HUES6 (cell line): ENCODE data around the gene SHD.
"Not testable (repeated sequence)": the region's sequence is repeated elsewhere in the genome, so short reads cannot be mapped to it uniquely, and the experiment has no call there.

Source experiments
- H3K27ac ChIP-seq: 2 replicates; pipeline ENCODE4 v1.7.0; 2013; ENCODE audit warnings: low read depth, mild to moderate bottlenecking, low read length, inconsistent platforms
- H3K27me3 ChIP-seq: 2 replicates; pipeline ENCODE4 v1.6.1; 2013; ENCODE audit warnings: low read length; ENCODE audit not compliant: control insufficient read depth, insufficient read depth
- H3K36me3 ChIP-seq: 2 replicates; pipeline ENCODE4 v1.6.1; 2013; ENCODE audit warnings: low read length; ENCODE audit not compliant: control insufficient read depth, insufficient read depth
- H3K4me1 ChIP-seq: 2 replicates; pipeline ENCODE4 v1.6.1; 2013; ENCODE audit warnings: low read length; ENCODE audit not compliant: control insufficient read depth, insufficient read depth
- H3K4me3 ChIP-seq: 2 replicates; pipeline ENCODE4 v1.5.1; 2013; ENCODE audit warnings: low read depth, low read length
- H3K9ac ChIP-seq: one replicate; pipeline ENCODE4 v1.6.1; 2013; ENCODE audit warnings: mild to moderate bottlenecking, low read length
- H3K9me3 ChIP-seq: 2 replicates; pipeline ENCODE4 v1.6.1; 2013; ENCODE audit warnings: low read depth, low read length; ENCODE audit not compliant: control insufficient read depth, insufficient read depth

SHD gene

GRCh38 chr19:4241824-4242430 is 37.1 kb upstream of the SHD start:
- peaks cover 7% of the 10 kb centered on the region; the same call in 1 of the 2 replicates for H3K9me3 ChIP-seq
- no peaks in the 10 kb centered on the region for H3K36me3 ChIP-seq
- H3K4me3 ChIP-seq: no peak overlapping the region
- no peak overlapping the region for H3K27ac ChIP-seq
- no peaks in the 10 kb centered on the region for H3K4me1 ChIP-seq
- H3K9ac ChIP-seq: no peak overlapping the region
- H3K27me3 ChIP-seq: no peaks in the 10 kb centered on the region

- H3K36me3 ChIP-seq: peaks cover 25% of the 10 kb centered on the region
- H3K4me1 ChIP-seq, H3K27me3 ChIP-seq, H3K9me3 ChIP-seq, H3K27ac ChIP-seq, H3K9ac ChIP-seq, H3K4me3 ChIP-seq: not testable (repeated sequence)
Observed at GRCh38 chr19:4245938-4246337, 33.1 kb upstream of the SHD start.

- H3K27ac ChIP-seq: peak within 1 kb of the TSS; percentile 94
Observed at GRCh38 chr19:4246767-4247593, 32.1 kb upstream of the SHD start, which contains the start of gene YJU2. Gene YJU2, plus strand, starts transcription at chr19:4247080. Its CDS starts 67 bp downstream, at chr19:4247147.

GRCh38 chr19:4256563-4256962 is 22.5 kb upstream of the SHD start:
- H3K27me3 ChIP-seq: no peaks in the 10 kb centered on the region
- no peak overlapping the region for H3K4me3 ChIP-seq
- H3K27ac ChIP-seq: no peak overlapping the region
- H3K36me3 ChIP-seq: peaks cover 61% of the 10 kb centered on the region
- no peak overlapping the region for H3K9ac ChIP-seq
- H3K4me1 ChIP-seq: no peaks in the 10 kb centered on the region
- peaks cover 6% of the 10 kb centered on the region for H3K9me3 ChIP-seq

More at GRCh38 chr19:4246767-4247593, 32.1 kb upstream of the SHD start, which contains the start of gene YJU2:
- Histone ChIP-seq H3K9ac (peak within 1 kb of the TSS; percentile 91), H3K27me3 (no peaks in the 10 kb centered on the region), H3K4me3 (peak within 1 kb of the TSS; percentile 95), H3K9me3 (peaks cover 2% of the 10 kb centered on the region; the same call in 1 of the 2 replicates), H3K36me3 (peaks cover 36% of the 10 kb centered on the region), H3K4me1 (peaks cover 3% of the 10 kb centered on the region; the same call in 1 of the 2 replicates)

- H3K4me3 ChIP-seq: no peak overlapping the region
- H3K9ac ChIP-seq: no peak overlapping the region
- no peak overlapping the region for H3K27ac ChIP-seq
- H3K36me3 ChIP-seq: peaks cover 60% of the 10 kb centered on the region
- H3K9me3 ChIP-seq: peaks cover 6% of the 10 kb centered on the region
- no peaks in the 10 kb centered on the region for H3K4me1 ChIP-seq
- H3K27me3 ChIP-seq: no peaks in the 10 kb centered on the region
Observed at GRCh38 chr19:4257025-4257424, 22.0 kb upstream of the SHD start.

- Histone ChIP-seq H3K27me3 (no peaks in the 10 kb centered on the region), H3K4me3 (no peak overlapping the region), H3K4me1 (no peaks in the 10 kb centered on the region), H3K36me3 (peaks cover 56% of the 10 kb centered on the region), H3K9me3 (peaks cover 6% of the 10 kb centered on the region), H3K9ac (no peak overlapping the region), H3K27ac (no peak overlapping the region)
Observed at GRCh38 chr19:4258181-4258580, 20.9 kb upstream of the SHD start.

- Histone ChIP-seq H3K27me3 (no peaks in the 10 kb centered on the region), H3K9me3 (peaks cover 6% of the 10 kb centered on the region), H3K9ac (no peak overlapping the region), H3K4me3 (no peak overlapping the region), H3K36me3 (peaks cover 42% of the 10 kb centered on the region), H3K27ac (no peak overlapping the region), H3K4me1 (no peaks in the 10 kb centered on the region)
Observed at GRCh38 chr19:4260613-4261191, 18.4 kb upstream of the SHD start.

GRCh38 chr19:4264812-4265211 is 14.3 kb upstream of the SHD start:
- peaks cover 30% of the 10 kb centered on the region for H3K36me3 ChIP-seq
- no peaks in the 10 kb centered on the region for H3K27me3 ChIP-seq
- H3K9ac ChIP-seq: no peak overlapping the region
- no peaks in the 10 kb centered on the region for H3K9me3 ChIP-seq
- H3K4me1 ChIP-seq: no peaks in the 10 kb centered on the region
- H3K4me3 ChIP-seq: no peak overlapping the region
- no peak overlapping the region for H3K27ac ChIP-seq

GRCh38 chr19:4266253-4267000 is 12.6 kb upstream of the SHD start:
- H3K9ac ChIP-seq: no peak overlapping the region
- H3K9me3 ChIP-seq: no peaks in the 10 kb centered on the region
- peaks cover 29% of the 10 kb centered on the region for H3K36me3 ChIP-seq
- H3K4me3 ChIP-seq: no peak overlapping the region
- no peaks in the 10 kb centered on the region for H3K27me3 ChIP-seq
- H3K4me1 ChIP-seq: no peaks in the 10 kb centered on the region
- H3K27ac ChIP-seq: no peak overlapping the region

GRCh38 chr19:4267101-4267900 is 11.8 kb upstream of the SHD start:
- H3K27ac ChIP-seq: no peak overlapping the region
- H3K4me3 ChIP-seq: no peak overlapping the region
- H3K36me3 ChIP-seq: peaks cover 28% of the 10 kb centered on the region
- 0 out of 2 replicates have a peak, but pooled peaks cover 3% of the 10 kb centered on the region for H3K9me3 ChIP-seq
- H3K4me1 ChIP-seq: no peaks in the 10 kb centered on the region
- H3K9ac ChIP-seq: no peak overlapping the region
- H3K27me3 ChIP-seq: no peaks in the 10 kb centered on the region
